GM23338 (cell line): ENCODE results near the gene LETMD1. TPM values are rescaled to one million over a fixed set of nuclear protein-coding genes. Genes with fewer than 3 reads are reported as not detected.

Experiments used
- ATAC-seq: fragments of 200-7000 bp; cut with Tn5 transposase; 3 replicates; pipeline ENCODE4 v1.9.1; 2020
- DNase-seq: peaks from one replicate; pipeline ENCODE4 v3.0.0-alpha.2; 2015; ENCODE audit warnings: low spot score
- H2AFZ ChIP-seq: fragments of 200-600 bp; sonication (generic); 2 replicates; pipeline ENCODE4 v1.8.0; 2016; ENCODE audit warnings: antibody characterized with exemption, mild to moderate bottlenecking, moderate library complexity
- H3F3A ChIP-seq: fragments of 200-600 bp; sonication (generic); replicated peaks from 2 replicates; pipeline ENCODE4 v1.8.0; 2017; ENCODE audit warnings: antibody characterized with exemption, mixed run types, low read depth
- H3K27ac ChIP-seq: fragments of 200-600 bp; sonication (generic); 2 replicates; pipeline ENCODE4 v1.6.1; 2016; ENCODE audit warnings: low read depth
- H3K27me3 ChIP-seq: fragments of 200-600 bp; sonication (generic); 2 replicates; pipeline ENCODE4 v1.8.0; 2016; ENCODE audit warnings: mild to moderate bottlenecking, mixed run types, moderate library complexity; ENCODE audit not compliant: insufficient read depth
- H3K36me3 ChIP-seq: fragments of 200-600 bp; sonication (generic); 2 replicates; pipeline ENCODE4 v1.8.0; 2016; ENCODE audit warnings: mild to moderate bottlenecking; ENCODE audit not compliant: insufficient read depth
- H3K4me1 ChIP-seq: fragments of 200-600 bp; sonication (generic); 2 replicates; pipeline ENCODE4 v1.8.0; 2016; ENCODE audit warnings: mild to moderate bottlenecking, moderate library complexity; ENCODE audit not compliant: insufficient read depth
- H3K4me2 ChIP-seq: fragments of 200-600 bp; sonication (generic); 2 replicates; pipeline ENCODE4 v1.7.1; 2017; ENCODE audit warnings: mixed run types
- H3K4me3 ChIP-seq: fragments of 200-600 bp; sonication (generic); 2 replicates; pipeline ENCODE4 v1.6.1; 2016; ENCODE audit warnings: mixed run types
- H3K79me2 ChIP-seq: fragments of 200-600 bp; sonication (generic); replicated peaks from 2 replicates; pipeline ENCODE4 v1.8.0; 2017; ENCODE audit warnings: mild to moderate bottlenecking; ENCODE audit not compliant: insufficient read depth
- H3K9me2 ChIP-seq: fragments of 200-600 bp; sonication (generic); 2 replicates; pipeline ENCODE4 v1.8.0; 2017; ENCODE audit not compliant: insufficient read depth
- H4K20me1 ChIP-seq: fragments of 200-600 bp; sonication (generic); replicated peaks from 2 replicates; pipeline ENCODE4 v1.8.0; 2017; ENCODE audit warnings: mild to moderate bottlenecking; ENCODE audit not compliant: insufficient read depth
- H3K27ac Mint-ChIP-seq: 2 replicates; pipeline ENCODE4 v1.8.0; 2020; ENCODE audit warnings: inconsistent platforms, mild to moderate bottlenecking, moderate library complexity, mixed read lengths
- H3K27me3 Mint-ChIP-seq: 3 replicates; pipeline ENCODE4 v1.8.0; 2022; ENCODE audit warnings: low read depth, mild to moderate bottlenecking, moderate library complexity, mixed read lengths, inconsistent platforms; ENCODE audit not compliant: insufficient read depth, poor library complexity
- H3K36me3 Mint-ChIP-seq: 3 replicates; pipeline ENCODE4 v1.8.0; 2021; ENCODE audit warnings: low read depth, mild to moderate bottlenecking, inconsistent platforms, moderate library complexity, mixed read lengths
- H3K4me1 Mint-ChIP-seq: 3 replicates; pipeline ENCODE4 v1.8.0; 2020; ENCODE audit warnings: mild to moderate bottlenecking, inconsistent platforms, mixed read lengths
- H3K4me3 Mint-ChIP-seq: 3 replicates; pipeline ENCODE4 v1.8.0; 2021; ENCODE audit warnings: moderate library complexity, mild to moderate bottlenecking, inconsistent platforms, mixed read lengths
- H3K9me3 Mint-ChIP-seq: 3 replicates; pipeline ENCODE4 v1.8.0; 2020; ENCODE audit warnings: moderate library complexity, mild to moderate bottlenecking, inconsistent platforms, mixed read lengths
- CREB1 ChIP-seq: fragments of 250-450 bp; sonication (Bioruptor Pico); IDR thresholded peaks from 2 replicates; pipeline ENCODE4 v1.5.0; 2020; ENCODE audit warnings: low read depth, mild to moderate bottlenecking, moderate library complexity
- CTCF ChIP-seq, 2 experiments: fragments of 200-600 bp in 1 of 2; sonication (generic) in 1 of 2; conservative IDR thresholded peaks; 2 replicates each; pipeline versions ENCODE4 v1.5.1 to v1.6.1; 2016 to 2017; ENCODE audit warnings: antibody characterized with exemption in 2 of 2, low read depth in 2 of 2, mild to moderate bottlenecking in 2 of 2, moderate library complexity in 1 of 2
- ETS1 ChIP-seq: IDR thresholded peaks from 2 replicates; pipeline ENCODE4 v1.6.1; 2016; ENCODE audit warnings: antibody characterized with exemption
- EZH2 ChIP-seq: fragments of 200-600 bp; sonication (generic); IDR thresholded peaks from one replicate; pipeline ENCODE4 v1.8.0; 2017; ENCODE audit warnings: antibody characterized with exemption, mild to moderate bottlenecking, low read depth; ENCODE audit not compliant: unreplicated experiment
- EZH2phosphoT487 ChIP-seq: fragments of 200-600 bp; sonication (generic); IDR thresholded peaks from one replicate; pipeline ENCODE4 v1.8.1; 2018; ENCODE audit warnings: antibody characterized with exemption; ENCODE audit not compliant: unreplicated experiment
- JUNB ChIP-seq: IDR thresholded peaks from one replicate; pipeline ENCODE4 v1.6.1; 2016; ENCODE audit warnings: antibody characterized with exemption; ENCODE audit not compliant: unreplicated experiment
- NANOG ChIP-seq: IDR thresholded peaks from 2 replicates; pipeline ENCODE4 v1.6.1; 2016; ENCODE audit warnings: antibody characterized with exemption, borderline replicate concordance
- POLR2AphosphoS5 ChIP-seq: IDR thresholded peaks from 2 replicates; pipeline ENCODE4 v1.6.1; 2016; ENCODE audit warnings: antibody characterized with exemption, low read depth
- REST ChIP-seq: IDR thresholded peaks from one replicate; pipeline ENCODE4 v1.6.1; 2018; ENCODE audit warnings: antibody characterized with exemption; ENCODE audit not compliant: unreplicated experiment
- STAT1 ChIP-seq: IDR thresholded peaks from one replicate; pipeline ENCODE4 v1.6.1; 2016; ENCODE audit warnings: antibody characterized with exemption; ENCODE audit not compliant: unreplicated experiment
- ZNF114 ChIP-seq: fragments of 250-450 bp; sonication (Bioruptor Pico); IDR thresholded peaks from 2 replicates; pipeline ENCODE4 v1.5.0; 2020; ENCODE audit warnings: mild to moderate bottlenecking, moderate library complexity
- ZNF331 ChIP-seq: fragments of 250-450 bp; sonication (Bioruptor Pico); IDR thresholded peaks from 2 replicates; pipeline ENCODE4 v1.5.0; 2020; ENCODE audit warnings: low read depth, mild to moderate bottlenecking, moderate library complexity
- ZNF462 ChIP-seq: fragments of 250-450 bp; sonication (Bioruptor Pico); IDR thresholded peaks from 2 replicates; pipeline ENCODE4 v1.5.0; 2020; ENCODE audit warnings: mild to moderate bottlenecking, moderate library complexity
- polyA plus RNA-seq: library from polyadenylated mRNA; unstranded; fragments of >200 nt; fragmentation: Nextera tagmentation; extraction: Ambion mirVana; gene quantifications from 2 replicates; pipeline ENCODE4 v1.2.1, GENCODE V29; 2016
- total RNA-seq: library from RNA; depleted of rRNA; stranded (reverse); fragments of >200 nt; shearing (Covaris generic); gene quantifications from 2 replicates; pipeline ENCODE4 v1.2.3, GENCODE V29; 2014

The LETMD1 gene
- total and polyA plus RNA-seq, 2 experiments from 2014 or later, result 15.7 to 29.9 TPM

GRCh38 chr12:51067229-51067628, 19.1 kb downstream of the LETMD1 start:
- peaks cover 3% of the 10 kb centered on the region; the same call in 1 of the 2 replicates for H3F3A ChIP-seq
- H3K36me3 ChIP-seq, result peaks cover 56% of the 10 kb centered on the region
- no peaks in the 10 kb centered on the region for H3K4me1 Mint-ChIP-seq
- no peak overlapping the region for H3K27ac ChIP-seq
- no peak overlapping the region for H3K4me2 ChIP-seq
- H3K4me3 ChIP-seq, result no peak overlapping the region
- no peak overlapping the region for H3K4me3 Mint-ChIP-seq
- DNase-seq, result no peak
- H3K36me3 Mint-ChIP-seq, result peaks cover 74% of the 10 kb centered on the region
- H3K27me3 ChIP-seq, result no peaks in the 10 kb centered on the region
- peaks cover 6% of the 10 kb centered on the region; the same call in 1 of the 2 replicates for H4K20me1 ChIP-seq
- H3K9me3 Mint-ChIP-seq, result no peaks in the 10 kb centered on the region
- H3K9me2 ChIP-seq, result no peaks in the 10 kb centered on the region
- TF ChIP-seq EZH2phosphoT487 (no peak), JUNB (no peak), EZH2 (no peak), STAT1 (no peak), CTCF (conservative IDR thresholded peaks at IDR 0.05; ENCODE audit: low read depth in 2 of 2) (no peak), REST (no peak), POLR2AphosphoS5 (no peak), ETS1 (no peak), ZNF331 (no peak), CREB1 (CRISPR knock-in tag) (no peak), NANOG (no peak), ZNF462 (no peak), ZNF114 (CRISPR knock-in tag) (no peak)
- ATAC-seq, result no peak
- H3K79me2 ChIP-seq, result no peaks in the 10 kb centered on the region
- H3K4me1 ChIP-seq, result no peaks in the 10 kb centered on the region
- H3K27me3 Mint-ChIP-seq, result peaks cover 6% of the 10 kb centered on the region
- H2AFZ ChIP-seq, result no peak overlapping the region
- no peak overlapping the region for H3K27ac Mint-ChIP-seq
